ENCODE measurements around the gene CCDC33.

CCDC33 gene

DNA sequence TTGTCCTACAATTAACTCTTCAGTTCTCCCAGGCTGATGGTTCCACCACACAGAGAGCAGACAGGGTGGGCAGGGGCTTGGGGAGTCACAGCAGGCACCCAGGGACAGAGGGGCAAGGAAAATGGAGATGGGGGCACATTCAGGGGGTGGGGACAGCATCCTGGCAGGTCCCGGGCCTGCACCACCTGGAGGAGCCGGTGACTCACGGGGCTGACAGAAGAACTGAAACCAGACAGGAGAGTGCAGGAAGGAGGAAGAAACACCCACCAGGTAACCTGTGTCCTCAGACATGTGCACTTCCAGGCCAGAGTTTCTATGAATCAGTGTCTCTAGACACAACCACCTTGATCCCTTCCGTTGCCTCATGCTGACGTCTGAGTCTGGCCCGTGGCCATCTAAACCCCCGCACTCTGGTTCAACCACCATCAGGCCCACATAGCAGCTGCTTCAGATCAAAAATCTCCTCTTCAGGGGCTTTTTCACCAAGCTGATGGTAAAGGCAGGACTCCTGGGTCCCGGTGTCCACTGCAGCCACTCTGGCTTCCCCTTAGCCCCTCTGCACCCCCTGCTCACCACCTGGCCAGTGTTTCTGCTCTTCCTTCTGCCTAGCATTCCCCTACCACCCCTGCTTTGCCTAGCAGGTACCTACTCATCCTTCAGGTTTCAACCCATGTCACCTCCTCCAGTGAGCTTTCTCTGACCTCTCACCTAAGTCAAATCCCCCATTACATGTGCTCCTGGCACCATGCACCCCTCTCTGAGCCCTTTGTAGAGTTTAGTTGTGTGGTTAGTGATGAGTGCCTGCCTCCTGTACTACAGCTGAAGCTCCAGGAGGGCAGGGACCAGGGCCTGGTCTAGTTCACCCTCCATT lies 147.8 kb downstream of the CCDC33 start:
- peaks cover 70% of the 10 kb centered on the region for H3K4me1 Mint-ChIP-seq
- peak overlapping the region; percentile 69 for H3K4me3 Mint-ChIP-seq
- H3K27ac Mint-ChIP-seq, result peak overlapping the region; percentile 90
- no peaks in the 10 kb centered on the region for H3K36me3 Mint-ChIP-seq
- no peaks in the 10 kb centered on the region for H3K27me3 Mint-ChIP-seq
- H3K9me3 Mint-ChIP-seq, result no peaks in the 10 kb centered on the region

DNA sequence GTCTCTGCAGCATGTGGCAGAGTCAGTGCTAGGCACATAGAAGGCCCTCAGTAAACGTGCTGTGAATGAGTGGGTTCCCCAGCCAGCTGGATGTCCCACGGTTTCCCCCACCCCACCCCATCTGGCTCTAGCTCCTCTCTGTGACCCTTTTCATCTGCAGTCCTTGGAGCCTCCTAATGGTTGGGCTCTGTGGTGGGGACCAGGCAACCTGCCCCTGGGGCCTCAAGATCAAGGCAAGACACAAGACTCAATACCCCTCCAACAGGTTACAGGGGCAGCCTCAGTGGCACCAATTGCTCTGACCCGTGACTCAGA lies 148.4 kb downstream of the CCDC33 start:
- Mint-ChIP-seq H3K36me3 (no peaks in the 10 kb centered on the region), H3K9me3 (no peaks in the 10 kb centered on the region), H3K27me3 (no peaks in the 10 kb centered on the region), H3K4me1 (peaks cover 64% of the 10 kb centered on the region), H3K27ac (peak overlapping the region; percentile 90), H3K4me3 (peak overlapping the region; percentile 75)

DNA sequence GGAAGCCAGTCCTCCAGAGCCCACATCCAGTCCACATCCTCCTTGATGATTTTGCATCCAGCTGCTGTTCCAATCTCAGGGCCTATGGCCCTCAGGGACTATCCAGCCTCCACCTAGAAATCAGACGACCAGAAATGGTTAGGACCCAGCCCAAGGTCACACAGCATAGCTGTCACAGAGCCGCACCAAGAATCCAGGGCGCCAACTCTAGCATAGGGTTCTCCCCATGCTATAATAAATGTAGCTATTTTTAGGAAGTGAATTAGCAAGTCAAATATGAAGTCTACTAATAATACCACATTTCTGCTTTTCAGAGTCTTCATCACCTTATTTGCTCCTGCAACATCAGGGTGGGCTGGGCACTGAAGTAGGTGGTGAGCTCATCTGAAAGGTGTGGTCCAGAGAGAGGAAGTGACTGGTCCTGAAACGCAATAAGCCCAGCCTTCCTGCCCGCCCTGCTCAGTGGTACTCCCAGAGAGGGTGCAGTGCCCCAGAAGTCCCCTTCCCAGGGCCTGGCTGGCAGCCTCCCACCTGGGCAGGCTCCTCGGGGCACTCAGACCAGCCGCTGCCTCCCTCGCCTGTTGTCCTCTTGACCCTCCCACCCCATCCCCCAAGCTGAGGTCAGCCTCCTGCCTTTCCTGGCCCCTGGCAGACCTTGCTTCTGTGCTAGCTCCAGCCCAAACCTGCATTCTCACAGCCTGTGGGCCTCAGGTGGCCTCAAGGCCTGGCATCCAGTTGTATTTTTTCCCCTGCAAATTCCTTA lies 148.9 kb downstream of the CCDC33 start:
- Mint-ChIP-seq H3K4me3 (peak overlapping the region; percentile 75), H3K4me1 (peaks cover 60% of the 10 kb centered on the region), H3K27ac (peak overlapping the region; percentile 90)

DNA sequence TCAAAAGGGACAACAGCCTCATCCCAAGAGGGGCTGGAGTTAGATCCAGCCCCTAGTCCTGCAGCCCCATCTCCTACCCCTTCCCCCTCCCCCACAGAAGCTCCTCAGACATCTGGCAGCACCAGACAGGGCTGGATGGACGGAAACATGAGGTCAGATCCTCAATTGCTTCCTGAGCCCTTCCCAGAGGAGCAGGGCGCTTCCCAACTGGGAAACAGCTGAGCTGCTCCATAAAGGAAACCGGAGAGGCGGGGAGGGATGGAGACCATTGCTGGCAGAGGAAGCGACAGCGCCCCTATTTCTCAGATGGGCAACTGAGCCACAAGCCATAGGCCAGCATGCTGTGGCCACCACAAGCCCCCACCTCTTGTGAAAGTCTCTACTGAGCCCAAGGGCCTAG lies 149.6 kb downstream of the CCDC33 start:
- no peak overlapping the region for H3K4me3 Mint-ChIP-seq
- no peaks in the 10 kb centered on the region for H3K9me3 Mint-ChIP-seq
- peaks cover 60% of the 10 kb centered on the region for H3K4me1 Mint-ChIP-seq
- peak overlapping the region; percentile 68 for H3K27ac Mint-ChIP-seq
- no peaks in the 10 kb centered on the region for H3K27me3 Mint-ChIP-seq
- H3K36me3 Mint-ChIP-seq, result no peaks in the 10 kb centered on the region

More for the DNA sequence above, 148.9 kb downstream of the CCDC33 start:
- Mint-ChIP-seq H3K27me3 (no peaks in the 10 kb centered on the region), H3K36me3 (no peaks in the 10 kb centered on the region), H3K9me3 (no peaks in the 10 kb centered on the region)
